WERI-Rb-1 (cell line): ENCODE data around the gene SP6.

Experiments
- DNase-seq: peaks from one replicate; pipeline ENCODE4 v3.0.0-alpha.2; 2020
- H3K27ac ChIP-seq: fragments of 250-450 bp; sonication (Bioruptor Pico); 2 replicates; pipeline ENCODE4 v1.5.1; 2020; ENCODE audit warnings: mild to moderate bottlenecking, moderate library complexity
- H3K27me3 ChIP-seq: fragments of 250-450 bp; sonication (Bioruptor Pico); 2 replicates; pipeline ENCODE4 v1.5.1; 2021; ENCODE audit warnings: mild to moderate bottlenecking, low read depth, moderate library complexity; ENCODE audit not compliant: insufficient read depth, severe bottlenecking
- H3K36me3 ChIP-seq: fragments of 250-450 bp; sonication (Bioruptor Pico); 2 replicates; pipeline ENCODE4 v1.5.1; 2020; ENCODE audit warnings: mild to moderate bottlenecking, moderate library complexity
- H3K4me3 ChIP-seq: 2 replicates; pipeline ENCODE4 v1.5.1; 2011; ENCODE audit warnings: low read depth, mild to moderate bottlenecking, control low read depth, low read length
- H3K9me3 ChIP-seq: fragments of 250-450 bp; sonication (Bioruptor Pico); 2 replicates; pipeline ENCODE4 v1.5.1; 2021; ENCODE audit warnings: mild to moderate bottlenecking, moderate library complexity; ENCODE audit not compliant: severe bottlenecking
- CTCF ChIP-seq: IDR thresholded peaks from 2 replicates; pipeline ENCODE4 v1.5.1; 2011; ENCODE audit warnings: low read depth, mild to moderate bottlenecking, control low read depth, inconsistent platforms, low read length

The SP6 gene

GRCh38 chr17:47831003-47831933 is 19.7 kb downstream of the SP6 start, which contains the start of the genes LRRC46 and MRPL10:
Gene LRRC46 (plus strand): TSS chr17:47831670. CDS start chr17:47831990, 320 bp downstream.
Gene MRPL10 (minus strand): TSS chr17:47831541. CDS start chr17:47831511, 30 bp downstream.
- peak within 1 kb of the TSS; percentile 78 for H3K4me3 ChIP-seq
- peak; percentile 97 for DNase-seq
- H3K27ac ChIP-seq = peak within 1 kb of the TSS; percentile 70
- H3K36me3 ChIP-seq = peaks cover 28% of the 10 kb centered on the region
- H3K9me3 ChIP-seq = no peaks in the 10 kb centered on the region
- peak; percentile 26; the same call in 1 of the 2 replicates for TF ChIP-seq CTCF
- H3K27me3 ChIP-seq = no peaks in the 10 kb centered on the region

- Histone ChIP-seq H3K4me3 (peak overlapping the region; percentile 78), H3K9me3 (no peaks in the 10 kb centered on the region), H3K27ac (peak overlapping the region; percentile 70), H3K36me3 (peaks cover 28% of the 10 kb centered on the region), H3K27me3 (no peaks in the 10 kb centered on the region)
- peak; percentile 45 for DNase-seq
- no peak for TF ChIP-seq CTCF
These were observed 20.5 kb downstream of the SP6 start for GRCh38 chr17:47830396-47831002.

- Histone ChIP-seq H3K4me3 (no peak overlapping the region), H3K27me3 (no peaks in the 10 kb centered on the region), H3K36me3 (peaks cover 33% of the 10 kb centered on the region), H3K27ac (no peak overlapping the region), H3K9me3 (no peaks in the 10 kb centered on the region)
- DNase-seq = no peak
- TF ChIP-seq CTCF = no peak
These were observed 21.1 kb downstream of the SP6 start for GRCh38 chr17:47829870-47830269.

GRCh38 chr17:47823519-47823918 is 27.4 kb downstream of the SP6 start:
- H3K9me3 ChIP-seq = no peaks in the 10 kb centered on the region
- H3K36me3 ChIP-seq = peaks cover 54% of the 10 kb centered on the region
- DNase-seq = no peak
- no peak overlapping the region for H3K4me3 ChIP-seq
- TF ChIP-seq CTCF = no peak
- H3K27me3 ChIP-seq = no peaks in the 10 kb centered on the region
- no peak overlapping the region for H3K27ac ChIP-seq

- no peak overlapping the region for H3K27ac ChIP-seq
- H3K36me3 ChIP-seq = peaks cover 53% of the 10 kb centered on the region
- no peak for DNase-seq
- H3K9me3 ChIP-seq = no peaks in the 10 kb centered on the region
- TF ChIP-seq CTCF = no peak
- no peaks in the 10 kb centered on the region for H3K27me3 ChIP-seq
- no peak overlapping the region for H3K4me3 ChIP-seq
These were observed 28.2 kb downstream of the SP6 start for GRCh38 chr17:47822785-47823184.
